SK-N-MC (cell line): ENCODE measurements around the gene KDM5B.

Experiments used
- EZH2 ChIP-seq: fragments of 200-600 bp; sonication (generic); IDR thresholded peaks from one replicate; pipeline ENCODE4 v1.6.1; 2017; ENCODE audit warnings: antibody characterized with exemption
- FOXP2 ChIP-seq: optimal IDR thresholded peaks from 2 replicates; pipeline ENCODE3; 2011; ENCODE audit warnings: mild to moderate bottlenecking, moderate library complexity; ENCODE audit not compliant: insufficient read depth; ENCODE audit errors: extremely low read length, control extremely low read depth
- POLR2AphosphoS5 ChIP-seq: IDR thresholded peaks from 2 replicates; pipeline ENCODE4 v1.6.1; 2012; ENCODE audit warnings: mild to moderate bottlenecking, low read depth, low read length, borderline replicate concordance

DNA sequence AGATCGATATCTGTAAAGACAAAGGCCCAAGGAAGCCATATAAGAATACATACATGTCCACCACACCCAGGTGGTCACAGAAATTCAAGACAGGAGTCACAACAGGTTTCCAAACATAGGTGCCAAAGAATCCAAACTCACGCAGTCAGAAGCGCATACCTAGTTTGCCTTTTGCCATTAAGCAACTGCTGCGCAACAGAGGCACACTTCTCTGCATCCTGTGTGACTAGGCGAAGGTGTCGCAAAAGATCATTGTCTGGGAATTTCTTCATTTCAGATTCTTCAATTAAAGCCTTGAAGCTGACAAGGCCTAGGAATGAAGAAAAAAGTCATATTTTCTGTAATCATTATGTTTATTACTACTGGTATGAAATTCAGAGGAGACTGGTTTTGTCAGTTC, 65.7 kb downstream of the KDM5B start:
- TF ChIP-seq POLR2AphosphoS5 = no peak
- TF ChIP-seq EZH2 = no peak
- TF ChIP-seq FOXP2 = no peak
